Nucleus accumbens (tissue), 56 donors: Measurements from ENCODE around the gene OR51B4.
"Not testable (repeated sequence)": the region's sequence is repeated elsewhere in the genome, so short reads cannot be mapped to it uniquely, and the experiment has no call there.

Source experiments
- DNase-seq, 56 donors: peaks; one replicate each; lab custom pipeline; 2025; lab: John Stamatoyannopoulos, UW

The OR51B4 gene, protein sequence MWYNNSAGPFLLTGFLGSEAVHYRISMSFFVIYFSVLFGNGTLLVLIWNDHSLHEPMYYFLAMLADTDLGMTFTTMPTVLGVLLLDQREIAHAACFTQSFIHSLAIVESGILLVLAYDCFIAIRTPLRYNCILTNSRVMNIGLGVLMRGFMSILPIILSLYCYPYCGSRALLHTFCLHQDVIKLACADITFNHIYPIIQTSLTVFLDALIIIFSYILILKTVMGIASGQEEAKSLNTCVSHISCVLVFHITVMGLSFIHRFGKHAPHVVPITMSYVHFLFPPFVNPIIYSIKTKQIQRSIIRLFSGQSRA

GRCh38 chr11:5301846-5302245 lies at the start of gene OR51B4:
Gene OR51B4 (minus strand): TSS chr11:5301946. CDS start chr11:5301946, 0 bp downstream.
- no peak for DNase-seq

DNA sequence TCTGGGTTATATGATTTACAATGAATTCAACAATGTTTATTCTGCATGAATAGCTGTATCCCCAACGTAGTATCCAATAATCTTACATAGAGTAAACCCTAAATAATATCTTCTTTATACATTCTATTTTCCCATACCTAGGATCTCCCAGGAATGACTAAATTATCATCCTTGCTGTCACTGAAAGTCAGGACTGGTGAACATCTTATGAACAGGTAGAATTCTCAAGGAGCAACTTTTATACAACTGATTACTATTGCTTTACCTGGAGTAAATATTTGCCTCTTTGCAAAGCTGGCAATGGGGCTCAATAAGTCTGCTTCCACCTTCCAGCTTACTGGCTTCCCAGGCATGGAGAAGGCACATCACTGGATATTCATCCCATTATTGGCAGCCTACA lies 49.5 kb upstream of the OR51B4 start, which contains the start of gene OR51B6:
OR51B6 (plus strand) TSS at position 301 of the 400 bp plus-strand sequence; CDS start at position 301, 0 bp downstream.
- no peak for DNase-seq

DNA sequence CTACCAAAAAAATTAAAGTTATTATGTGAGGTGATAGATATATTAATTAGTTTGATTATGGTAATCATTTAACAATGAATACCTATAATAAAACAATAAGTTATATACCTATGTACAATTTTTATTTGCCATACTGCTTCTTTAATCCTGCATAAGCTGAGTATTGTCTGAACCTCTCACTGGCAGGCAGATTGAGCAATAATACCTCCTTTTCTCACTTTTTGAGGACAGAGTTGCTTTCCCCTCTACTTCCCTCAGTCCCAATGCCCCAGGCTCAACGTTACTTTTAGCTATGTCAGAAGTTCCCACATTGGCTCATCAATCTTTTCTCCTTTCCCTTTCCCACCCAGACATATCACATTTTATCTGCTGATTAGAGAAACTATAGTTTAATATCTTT lies 47.8 kb upstream of the OR51B4 start:
- no peak for DNase-seq

DNA sequence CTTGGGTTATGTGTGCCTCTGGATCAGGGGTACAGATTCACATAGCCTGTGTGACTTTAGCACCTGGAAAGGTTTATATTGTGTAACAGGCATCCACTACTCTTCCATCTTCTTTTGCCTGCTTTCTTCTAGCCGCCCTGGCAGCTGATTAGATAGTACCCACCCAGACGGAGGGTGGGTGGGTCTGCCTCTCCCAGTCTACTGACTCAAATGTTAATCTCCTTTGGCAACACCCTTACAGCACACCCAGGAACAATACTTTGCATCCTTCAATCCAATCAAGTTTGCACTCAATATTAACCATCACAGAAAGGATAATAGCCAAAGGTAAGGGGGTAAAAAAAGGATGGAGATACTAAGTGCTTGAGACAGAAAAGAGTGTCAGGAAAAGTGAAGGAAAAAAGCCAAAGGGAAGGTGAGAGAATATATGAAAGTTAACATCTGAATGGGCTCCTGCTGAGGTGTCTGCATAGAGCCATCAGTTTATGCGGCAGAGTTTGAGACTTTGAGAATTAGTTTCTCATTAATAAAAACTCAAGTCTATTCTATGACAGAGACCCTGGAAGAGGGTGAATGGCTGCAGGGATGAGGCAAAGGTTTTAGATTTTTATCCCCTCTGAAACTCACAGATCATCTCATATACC lies 46.9 kb upstream of the OR51B4 start:
- no peak for DNase-seq

DNA sequence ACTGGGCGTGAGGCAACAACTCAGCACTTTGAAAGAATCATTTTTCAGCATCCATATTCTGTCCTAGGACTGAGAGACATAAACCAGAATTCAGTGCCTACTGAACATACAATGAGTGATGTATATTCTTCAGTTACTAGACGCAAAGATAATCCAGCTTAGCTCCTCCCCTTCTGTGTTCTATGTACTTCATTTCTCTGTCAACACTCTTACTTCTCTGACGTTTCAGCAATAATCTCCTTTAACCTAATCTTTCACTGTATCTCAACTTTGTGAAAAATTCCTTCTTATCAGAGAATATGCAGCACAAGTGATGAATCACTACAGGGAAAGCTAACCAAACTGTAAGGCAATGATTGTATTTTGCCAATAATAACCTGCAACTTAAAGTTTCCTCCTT lies 44.1 kb upstream of the OR51B4 start:
- DNase-seq: no peak

- DNase-seq: no peak
These were observed 42.0 kb upstream of the OR51B4 start, which contains the start of gene OR51B5 for GRCh38 chr11:5343474-5344335. Gene OR51B5 (minus strand): TSS chr11:5343524. CDS start chr11:5343524, 0 bp downstream.

DNA sequence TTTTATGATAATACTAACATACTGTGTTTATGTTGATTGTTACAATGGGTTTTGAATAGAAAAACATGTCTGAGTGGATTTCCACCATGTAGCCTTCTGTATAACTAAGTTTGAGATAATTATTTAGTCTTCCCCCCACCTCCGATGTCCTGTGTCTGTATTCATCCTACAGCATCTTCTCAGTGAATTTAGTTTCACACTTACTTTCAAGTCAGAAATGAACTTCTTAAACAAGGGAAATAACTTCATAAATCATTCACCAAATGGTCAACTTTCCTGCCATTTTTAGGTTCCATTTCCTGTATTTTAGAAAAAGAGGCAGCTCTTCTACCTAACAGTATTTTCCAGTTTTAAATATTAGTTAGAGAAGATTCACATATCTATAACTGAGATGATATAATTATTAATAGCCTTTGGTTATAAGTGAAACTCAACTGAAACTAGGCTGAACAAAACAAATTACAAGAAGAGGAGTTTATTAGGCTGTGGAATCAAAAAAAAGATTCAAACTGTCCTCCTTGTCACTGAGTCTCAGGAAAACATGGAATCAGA lies 38.1 kb upstream of the OR51B4 start:
- no peak for DNase-seq

DNA sequence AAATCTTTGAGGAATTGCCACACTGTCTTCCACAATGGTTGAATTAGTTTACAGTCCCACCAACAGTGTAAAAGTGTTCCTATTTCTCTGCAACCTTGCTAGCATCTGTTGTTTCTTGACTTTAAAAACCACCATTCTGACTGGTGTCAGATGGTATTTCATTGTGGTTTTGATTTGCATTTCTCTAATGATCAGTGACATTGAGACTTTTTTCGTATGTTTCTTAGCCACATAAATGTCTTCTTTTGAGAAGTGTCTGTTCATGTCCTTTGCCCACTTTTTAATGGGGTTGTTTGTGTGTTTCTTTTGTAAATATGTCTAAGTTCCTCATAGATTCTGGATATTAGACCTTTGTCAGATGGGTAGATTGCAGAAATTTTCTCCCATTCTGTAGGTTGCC lies 35.5 kb upstream of the OR51B4 start:
- not testable (repeated sequence) for DNase-seq

DNA sequence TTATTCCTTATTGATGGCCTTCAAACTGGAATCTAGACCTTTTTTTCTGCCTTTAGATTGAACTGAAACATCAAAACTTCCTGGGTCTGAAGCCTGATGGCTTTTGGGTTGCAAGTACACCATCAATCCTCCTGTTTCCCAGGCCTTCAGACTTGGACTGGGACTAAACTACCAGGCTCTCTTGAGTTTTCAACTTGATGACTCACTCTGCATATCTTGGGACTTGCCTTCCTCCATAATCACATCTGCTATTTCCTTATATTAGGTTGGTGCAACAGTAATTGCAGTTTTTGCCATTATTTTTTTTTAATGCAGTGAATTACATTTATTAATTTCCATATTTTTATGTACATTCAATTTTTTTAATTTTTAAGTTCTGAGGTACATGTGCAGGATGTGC lies 34.6 kb upstream of the OR51B4 start:
- DNase-seq: no peak

DNA sequence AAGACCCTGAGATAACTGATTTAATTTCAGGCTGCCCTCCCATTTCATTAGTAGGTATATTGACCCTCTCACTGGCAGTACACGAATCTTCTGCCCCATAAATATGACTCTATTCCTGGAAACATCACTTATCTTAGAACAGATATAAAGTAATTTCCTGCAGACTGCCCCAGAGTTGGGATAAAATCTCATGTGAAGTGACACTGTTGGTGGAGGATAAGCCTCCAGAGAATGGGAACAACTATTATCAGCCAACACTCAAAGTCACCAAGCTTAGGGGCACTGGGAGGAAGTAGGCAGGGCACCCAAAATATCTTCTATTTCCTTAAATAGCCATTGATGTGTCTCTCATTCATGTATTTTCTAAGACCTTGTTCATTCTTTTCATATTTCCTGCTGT lies 33.4 kb upstream of the OR51B4 start:
- DNase-seq: no peak

DNA sequence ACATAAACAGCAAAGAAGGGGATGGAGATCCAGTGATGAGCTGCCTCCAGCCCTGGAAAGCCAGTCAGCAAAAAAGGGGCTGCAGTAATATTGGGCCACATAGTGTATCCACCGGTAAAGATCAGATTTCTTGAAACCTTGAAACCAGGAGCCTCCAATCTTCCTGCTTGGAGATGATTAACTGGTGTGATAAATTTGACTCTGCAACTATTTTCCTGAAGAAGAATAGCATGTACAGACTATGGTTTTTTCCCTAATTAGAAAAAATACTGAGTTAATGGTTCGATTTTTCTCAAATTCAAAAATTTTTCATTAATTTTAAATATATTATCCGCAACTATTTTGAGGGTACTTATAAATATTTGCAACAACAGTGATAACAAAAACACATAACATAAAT lies 22.5 kb upstream of the OR51B4 start, which contains the start of gene OR51B2:
OR51B2 (minus strand) TSS at position 101 of the 400 bp plus-strand sequence; CDS start at position 101, 0 bp downstream.
- no peak for DNase-seq

DNA sequence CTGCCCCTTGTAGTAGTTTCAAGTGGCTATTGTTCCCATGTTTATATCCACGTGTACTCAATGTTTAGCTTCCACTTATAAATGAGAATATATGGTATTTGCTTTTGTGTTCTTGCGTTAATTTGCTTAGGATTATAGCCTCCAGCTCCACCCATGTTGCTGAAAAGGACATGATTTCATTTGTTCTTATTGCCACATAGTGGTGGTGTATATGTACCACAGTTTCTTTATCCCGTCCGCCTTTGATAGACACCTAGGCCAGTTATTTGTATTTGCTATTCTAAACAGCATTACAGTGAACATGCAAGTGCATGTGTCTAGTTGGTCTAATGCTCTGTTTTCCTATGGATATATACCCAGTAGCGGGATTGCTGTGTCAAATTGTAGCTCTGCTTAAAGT lies 15.5 kb upstream of the OR51B4 start:
- DNase-seq: no peak

DNA sequence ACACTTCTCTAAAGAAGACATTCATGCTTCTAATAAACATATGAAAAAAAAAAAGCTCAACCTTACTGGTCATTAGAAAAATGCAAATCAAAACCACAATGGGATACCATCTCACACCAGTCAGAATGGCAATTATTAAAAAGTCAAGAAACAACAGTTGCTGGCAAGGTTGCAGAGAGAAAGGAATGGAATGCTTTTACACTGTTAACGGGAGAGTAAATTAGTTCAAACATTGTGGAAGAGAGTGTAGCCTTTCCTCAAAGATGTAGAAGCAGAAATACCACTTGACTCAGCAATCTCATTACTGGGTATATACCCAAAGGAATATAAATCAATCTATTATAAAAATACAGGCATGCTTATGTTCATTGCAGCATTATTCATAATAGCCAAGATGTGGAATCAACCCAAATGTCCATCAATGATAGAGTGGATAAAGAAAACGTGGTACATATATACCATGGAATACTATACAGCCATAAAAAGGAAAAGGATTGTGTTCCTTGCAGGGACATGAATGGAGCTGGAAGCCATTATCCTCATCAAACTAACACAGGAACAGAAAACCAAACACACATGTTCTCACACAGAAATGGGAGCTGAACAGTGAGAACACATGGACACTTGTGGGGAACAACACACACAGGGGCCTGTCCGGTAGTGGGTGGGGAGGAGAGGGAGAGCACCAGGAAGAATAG lies 11.7 kb upstream of the OR51B4 start:
- not testable (repeated sequence) for DNase-seq

- DNase-seq: no peak
These were observed 8.7 kb upstream of the OR51B4 start for GRCh38 chr11:5310423-5310822.

DNA sequence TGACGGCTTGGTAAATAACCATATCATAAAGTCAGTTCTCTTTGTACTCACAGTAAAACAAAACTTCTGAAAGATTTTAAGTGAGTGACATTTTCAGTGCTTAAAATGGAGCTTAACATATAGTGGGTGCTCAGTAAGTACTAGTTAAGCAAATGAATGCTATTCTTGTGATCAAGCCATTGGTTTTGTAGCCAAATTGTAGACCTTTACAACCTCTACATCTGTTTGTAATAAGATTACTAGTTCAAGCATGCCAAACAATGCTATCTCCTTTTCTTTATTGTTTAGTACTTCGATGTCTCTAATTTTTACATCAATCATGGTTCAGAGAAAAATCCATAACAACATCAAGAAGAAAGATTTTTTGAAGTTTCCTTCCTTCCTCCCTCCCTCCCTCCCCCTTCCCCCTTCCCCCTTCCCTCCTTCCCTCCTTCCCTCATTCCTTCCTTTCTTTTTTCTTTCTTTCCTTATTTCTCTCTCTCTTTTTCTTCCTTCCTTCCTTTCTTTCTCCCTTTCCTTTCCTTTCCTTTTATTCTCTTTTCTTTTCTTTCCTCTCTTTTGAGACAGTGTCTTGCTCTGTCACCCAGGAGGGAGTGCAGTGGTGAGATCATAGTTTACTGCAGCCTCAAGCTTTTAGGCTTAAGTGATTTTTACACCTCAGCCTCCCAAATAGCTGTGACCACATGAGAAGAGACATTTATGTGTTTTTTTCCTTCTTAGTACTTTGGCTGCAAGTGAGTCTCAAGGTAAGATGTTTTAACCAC lies 5.7 kb upstream of the OR51B4 start:
- no peak for DNase-seq

GRCh38 chr11:5304046-5304445 lies 2.3 kb upstream of the OR51B4 start:
- DNase-seq: no peak

- no peak for DNase-seq
These were observed 1.9 kb upstream of the OR51B4 start for GRCh38 chr11:5303626-5304025.

DNA sequence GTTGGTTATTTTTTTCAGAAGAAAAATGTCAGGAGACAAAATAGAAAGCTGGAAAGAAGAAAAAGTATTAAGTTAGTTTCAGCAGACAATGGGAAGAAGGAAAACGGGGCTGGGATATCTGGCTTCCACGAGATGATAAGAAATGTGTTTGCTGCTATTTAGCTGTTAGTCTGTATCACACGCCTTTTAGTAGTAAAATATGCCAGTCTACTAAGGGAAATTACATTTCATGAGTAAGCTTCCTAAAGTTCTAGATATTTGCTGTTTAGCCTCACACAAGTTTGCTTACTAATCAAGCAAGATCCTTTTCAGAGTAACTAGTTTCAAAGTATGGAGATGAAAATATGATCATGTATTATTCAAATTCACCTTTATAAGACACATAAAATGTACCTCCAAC lies 1.5 kb downstream of the OR51B4 start:
- DNase-seq: no peak

- DNase-seq: no peak
These were observed 3.3 kb downstream of the OR51B4 start for GRCh38 chr11:5298451-5298850.
